HG03097 (cell line): ENCODE measurements around the gene MTMR1.

Source experiments
- ATAC-seq: cut with Tn5 transposase; IDR thresholded peaks from one replicate; pipeline ENCODE4 v1.9.1; 2021; ENCODE audit not compliant: unreplicated experiment, low FRiP score

The MTMR1 gene

GRCh38 chrX:150775569-150776350 is 82.6 kb downstream of the MTMR1 start:
- ATAC-seq, result no peak

DNA sequence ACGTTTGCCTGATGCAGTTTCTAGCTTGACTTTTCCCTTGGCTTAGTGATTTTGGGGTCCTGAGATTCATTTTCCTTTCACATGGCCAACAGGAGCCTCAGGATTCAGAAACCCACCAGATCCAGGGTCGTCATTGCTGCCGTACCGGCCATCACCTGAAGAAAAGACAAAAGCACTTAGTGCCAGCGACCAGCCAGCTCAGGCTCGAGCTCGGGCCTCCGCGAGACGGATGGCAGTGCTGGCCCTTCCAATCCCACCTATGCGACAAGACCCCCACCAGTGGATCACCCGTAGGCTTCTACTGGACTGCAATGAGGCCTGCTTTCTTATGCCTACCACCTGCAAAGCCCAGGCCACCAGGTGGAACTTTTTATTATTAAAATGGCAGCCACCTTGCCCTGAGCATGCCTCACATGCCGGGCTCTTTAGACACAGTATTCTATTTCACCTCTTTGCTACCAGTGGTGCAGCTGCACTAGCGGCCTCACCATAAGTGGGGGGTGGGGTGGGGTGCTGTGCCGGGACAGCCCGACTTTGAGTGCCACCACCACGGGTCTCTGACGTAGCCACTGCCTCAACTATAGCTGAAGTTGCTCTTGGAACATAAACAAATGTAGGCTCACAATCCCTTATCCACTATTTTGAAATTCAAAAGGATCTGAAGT is 84.3 kb downstream of the MTMR1 start:
- no peak for ATAC-seq

DNA sequence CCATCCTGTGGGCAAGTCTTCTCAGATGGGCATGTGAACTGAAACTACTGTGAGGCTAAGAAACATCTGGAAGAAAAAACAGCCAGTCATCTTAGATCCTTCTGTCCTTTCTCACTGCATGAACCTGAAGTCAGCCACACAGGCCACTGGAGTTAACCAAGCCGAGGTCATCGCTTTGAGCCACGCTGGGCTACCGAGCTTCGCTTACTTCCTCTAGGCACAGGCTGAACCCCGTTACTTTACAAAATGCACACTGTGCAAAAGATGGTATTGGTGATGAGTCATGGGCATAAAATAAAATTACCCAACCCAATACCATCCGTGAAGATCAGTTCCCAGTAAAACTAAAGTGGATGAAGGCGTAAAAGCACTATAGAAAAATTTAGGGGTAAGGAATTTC is 86.2 kb downstream of the MTMR1 start:
- no peak for ATAC-seq

- ATAC-seq, result no peak
Observed at GRCh38 chrX:150781677-150782076, 88.5 kb downstream of the MTMR1 start.

DNA sequence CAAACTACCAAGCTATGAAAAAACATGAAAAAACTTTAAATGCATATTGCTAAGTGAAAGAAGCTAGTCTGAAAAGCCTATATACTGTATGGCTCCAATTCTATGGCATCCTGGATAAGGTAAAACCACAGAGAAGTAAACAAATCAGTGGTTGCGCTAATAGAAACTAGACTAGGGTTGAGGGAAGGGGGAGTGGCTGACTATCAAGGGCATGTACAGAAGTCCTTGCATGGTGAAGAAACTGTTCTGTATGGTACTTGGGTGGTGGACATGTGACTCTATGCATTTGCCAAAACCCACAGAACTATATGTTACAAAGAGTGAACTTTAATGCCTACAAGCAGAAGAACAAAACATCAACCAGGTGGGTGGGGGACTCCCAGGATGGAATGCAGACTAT is 96.8 kb downstream of the MTMR1 start:
- ATAC-seq, result no peak

DNA sequence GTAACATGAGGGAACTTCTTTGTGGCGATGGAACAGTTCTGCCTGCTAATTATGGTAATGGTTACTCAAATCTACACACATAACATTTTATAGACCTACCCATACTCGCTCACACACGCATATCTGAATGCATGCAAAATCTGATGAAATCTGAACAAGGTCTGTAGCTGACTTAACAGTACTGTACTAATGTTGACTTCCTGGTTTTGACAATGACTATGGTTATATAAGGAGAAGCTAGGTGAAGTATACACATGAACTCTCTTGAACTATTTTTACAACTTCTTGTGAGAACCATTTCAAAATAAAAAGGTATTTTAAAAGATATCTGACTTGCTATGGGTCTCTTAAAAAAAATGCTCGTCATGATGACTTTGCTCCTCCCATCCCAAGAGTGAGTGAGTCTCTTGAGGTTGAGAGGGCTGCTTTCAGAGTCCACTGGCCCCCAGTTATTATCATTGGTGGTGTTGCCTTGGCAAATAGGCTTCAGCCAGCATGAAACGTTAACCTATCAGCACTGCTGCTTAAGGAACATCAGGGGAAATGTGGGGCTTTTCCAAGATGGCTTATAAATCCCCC is 99.8 kb downstream of the MTMR1 start:
- ATAC-seq, result no peak

DNA sequence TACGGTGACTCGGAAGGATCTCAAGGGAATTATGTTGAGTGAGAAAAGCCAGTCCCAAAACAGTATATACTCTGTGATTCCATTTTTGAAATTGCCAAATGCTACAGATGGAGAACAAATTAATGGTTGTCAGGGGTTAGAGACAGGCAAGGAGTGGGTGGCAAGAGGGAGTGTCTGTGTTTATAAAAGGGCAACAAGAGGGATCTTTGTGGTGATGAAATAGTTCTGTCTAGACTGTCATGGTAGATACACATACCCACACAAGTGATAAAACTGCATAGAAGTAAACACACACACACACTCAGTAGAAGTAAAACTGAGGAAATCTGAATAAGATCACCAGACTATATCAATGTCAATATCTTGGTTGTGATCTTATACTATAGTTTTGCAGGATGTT is 112.5 kb downstream of the MTMR1 start:
- no peak for ATAC-seq

DNA sequence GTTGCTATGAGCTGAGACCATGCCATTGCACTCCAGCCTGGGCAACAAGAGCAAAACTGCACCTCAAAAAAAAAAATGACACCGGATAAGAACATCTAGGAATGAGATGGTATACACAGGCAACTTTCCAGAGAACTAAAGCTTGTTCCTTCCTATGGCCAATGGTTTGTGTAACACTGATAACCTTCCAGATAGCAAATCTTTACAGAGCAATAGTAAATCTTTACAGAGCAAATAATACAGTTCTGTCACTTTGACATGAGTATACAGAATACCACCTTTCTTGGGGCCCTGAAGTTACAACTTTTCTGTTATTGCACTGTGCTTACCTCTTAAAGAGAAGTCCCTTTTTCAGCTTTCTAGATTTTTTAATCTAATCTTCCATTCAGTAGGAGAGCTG is 113.6 kb downstream of the MTMR1 start:
- ATAC-seq, result no peak

DNA sequence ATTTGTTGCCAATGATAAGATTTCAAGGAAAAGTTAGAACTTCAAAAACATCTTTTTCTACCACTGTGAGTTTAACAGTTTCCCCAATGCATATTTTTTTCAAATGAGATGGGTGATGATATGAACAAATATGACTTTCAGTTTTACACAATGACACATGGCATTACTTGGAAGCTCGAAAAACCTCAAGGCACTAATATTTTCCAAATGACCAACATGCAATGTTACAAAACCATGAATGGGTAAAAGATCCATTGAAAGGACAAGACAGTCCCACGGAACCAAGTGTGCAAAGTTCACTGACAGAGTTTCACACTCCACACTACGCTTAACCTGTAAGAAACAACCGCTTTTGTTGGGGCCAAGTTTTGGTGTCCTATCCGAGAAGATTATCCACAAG is 120.7 kb downstream of the MTMR1 start:
- no peak for ATAC-seq
